Endothelial cell of umbilical vein (primary cell): ENCODE results near the gene ITGAX.

Source experiments
- GATA2 ChIP-seq: IDR thresholded peaks from 2 replicates; pipeline ENCODE4 v1.7.0; 2011; ENCODE audit warnings: low read depth, mild to moderate bottlenecking, moderate library complexity, mixed read lengths, low read length; ENCODE audit not compliant: insufficient read length, insufficient read depth
- JUN ChIP-seq: IDR thresholded peaks from 2 replicates; pipeline ENCODE4 v1.6.1; 2011; ENCODE audit warnings: borderline replicate concordance, low read depth; ENCODE audit not compliant: insufficient read length, insufficient read depth
- MYC ChIP-seq: IDR thresholded peaks from one replicate; pipeline ENCODE4 v1.6.1; 2011; ENCODE audit warnings: mild to moderate bottlenecking, low read depth, low read length
- POLR2A ChIP-seq: IDR thresholded peaks from 2 replicates; pipeline ENCODE4 v1.6.1; 2012; ENCODE audit warnings: low read depth, mild to moderate bottlenecking, control low read depth, low read length
- TF ChIP-seq, protein P1 (sequence below), 2 donors: IDR thresholded peaks; 1 replicate in 1 of 2; 2 replicates in 1 of 2; pipeline ENCODE4 v1.5.1; 2011; ENCODE audit warnings: low read length in 2 of 2, mild to moderate bottlenecking in 2 of 2, moderate library complexity in 2 of 2, control low read depth in 1 of 2, inconsistent platforms in 1 of 2, low read depth in 1 of 2; ENCODE audit not compliant: insufficient read depth in 1 of 2; ENCODE audit errors: extremely low read depth in 1 of 2

- TF ChIP-seq, protein P1, sequence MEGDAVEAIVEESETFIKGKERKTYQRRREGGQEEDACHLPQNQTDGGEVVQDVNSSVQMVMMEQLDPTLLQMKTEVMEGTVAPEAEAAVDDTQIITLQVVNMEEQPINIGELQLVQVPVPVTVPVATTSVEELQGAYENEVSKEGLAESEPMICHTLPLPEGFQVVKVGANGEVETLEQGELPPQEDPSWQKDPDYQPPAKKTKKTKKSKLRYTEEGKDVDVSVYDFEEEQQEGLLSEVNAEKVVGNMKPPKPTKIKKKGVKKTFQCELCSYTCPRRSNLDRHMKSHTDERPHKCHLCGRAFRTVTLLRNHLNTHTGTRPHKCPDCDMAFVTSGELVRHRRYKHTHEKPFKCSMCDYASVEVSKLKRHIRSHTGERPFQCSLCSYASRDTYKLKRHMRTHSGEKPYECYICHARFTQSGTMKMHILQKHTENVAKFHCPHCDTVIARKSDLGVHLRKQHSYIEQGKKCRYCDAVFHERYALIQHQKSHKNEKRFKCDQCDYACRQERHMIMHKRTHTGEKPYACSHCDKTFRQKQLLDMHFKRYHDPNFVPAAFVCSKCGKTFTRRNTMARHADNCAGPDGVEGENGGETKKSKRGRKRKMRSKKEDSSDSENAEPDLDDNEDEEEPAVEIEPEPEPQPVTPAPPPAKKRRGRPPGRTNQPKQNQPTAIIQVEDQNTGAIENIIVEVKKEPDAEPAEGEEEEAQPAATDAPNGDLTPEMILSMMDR (IDR thresholded peaks at IDR 0.05; ENCODE audit: extremely low read depth in 1 of 2, insufficient read depth in 1 of 2, low read depth in 1 of 2, low read length in 2 of 2): no peak
- no peak for TF ChIP-seq POLR2A
- no peak for TF ChIP-seq MYC
- TF ChIP-seq GATA2: no peak
- TF ChIP-seq JUN: no peak
These were observed 16.0 kb downstream of the ITGAX start for GRCh38 chr16:31371008-31371407.
